Mammary epithelial cell (primary cell): Measurements from ENCODE around the gene SRGAP1.

ENCODE experiments used
- EZH2 ChIP-seq: IDR thresholded peaks from 2 replicates; pipeline ENCODE4 v1.6.1; 2012; ENCODE audit warnings: low read length, inconsistent platforms, borderline replicate concordance
- TF ChIP-seq, protein P1 (sequence below), 2 donors: IDR thresholded peaks in 1 of 2; conservative IDR thresholded peaks in 1 of 2; 2 replicates each; pipeline ENCODE4 v1.5.1; 2011 to 2012; ENCODE audit warnings: inconsistent platforms in 2 of 2, low read length in 2 of 2, mild to moderate bottlenecking in 2 of 2, control low read depth in 1 of 2, low read depth in 1 of 2; ENCODE audit not compliant: insufficient read depth in 1 of 2; ENCODE audit errors: extremely low read depth in 1 of 2

DNA sequence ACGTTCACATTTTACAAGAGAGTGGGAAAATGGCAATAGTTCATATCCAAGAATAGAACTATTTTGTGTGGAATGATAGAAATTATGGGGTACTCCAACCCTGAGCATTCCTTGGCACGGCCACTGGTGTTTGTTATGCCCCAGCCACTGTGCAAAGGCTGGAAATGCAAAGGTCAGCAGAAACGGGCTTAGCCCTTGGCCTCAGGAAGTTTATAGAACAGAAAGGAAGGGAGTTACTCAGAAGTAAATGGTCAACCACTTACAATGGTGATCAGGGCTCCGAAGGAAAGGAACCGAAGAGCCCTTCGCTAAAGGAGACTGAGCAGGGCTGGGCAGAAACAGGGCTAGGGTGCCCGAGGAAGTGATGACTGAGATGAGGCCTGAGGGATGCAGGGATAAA is 332.5 kb downstream of the SRGAP1 start:
- TF ChIP-seq, protein P1, sequence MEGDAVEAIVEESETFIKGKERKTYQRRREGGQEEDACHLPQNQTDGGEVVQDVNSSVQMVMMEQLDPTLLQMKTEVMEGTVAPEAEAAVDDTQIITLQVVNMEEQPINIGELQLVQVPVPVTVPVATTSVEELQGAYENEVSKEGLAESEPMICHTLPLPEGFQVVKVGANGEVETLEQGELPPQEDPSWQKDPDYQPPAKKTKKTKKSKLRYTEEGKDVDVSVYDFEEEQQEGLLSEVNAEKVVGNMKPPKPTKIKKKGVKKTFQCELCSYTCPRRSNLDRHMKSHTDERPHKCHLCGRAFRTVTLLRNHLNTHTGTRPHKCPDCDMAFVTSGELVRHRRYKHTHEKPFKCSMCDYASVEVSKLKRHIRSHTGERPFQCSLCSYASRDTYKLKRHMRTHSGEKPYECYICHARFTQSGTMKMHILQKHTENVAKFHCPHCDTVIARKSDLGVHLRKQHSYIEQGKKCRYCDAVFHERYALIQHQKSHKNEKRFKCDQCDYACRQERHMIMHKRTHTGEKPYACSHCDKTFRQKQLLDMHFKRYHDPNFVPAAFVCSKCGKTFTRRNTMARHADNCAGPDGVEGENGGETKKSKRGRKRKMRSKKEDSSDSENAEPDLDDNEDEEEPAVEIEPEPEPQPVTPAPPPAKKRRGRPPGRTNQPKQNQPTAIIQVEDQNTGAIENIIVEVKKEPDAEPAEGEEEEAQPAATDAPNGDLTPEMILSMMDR (conservative IDR thresholded peaks at IDR 0.05 in 1 of 2, IDR thresholded peaks at IDR 0.05 in 1 of 2; ENCODE audit: extremely low read depth in 1 of 2, insufficient read depth in 1 of 2, low read depth in 1 of 2, low read length in 2 of 2), result no peak
- TF ChIP-seq EZH2, result no peak
